Thyroid gland (tissue), 4 donors: ENCODE results near the gene OGFRL1. TPM values are rescaled to one million over a fixed set of nuclear protein-coding genes. Genes with fewer than 3 reads are reported as not detected.

Source experiments
- DNase-seq, 2 donors: peaks; one replicate each; pipeline ENCODE4 v3.0.0-alpha.2; 2019
- H3K27ac ChIP-seq, 3 donors: fragments of 200-600 bp; sonication (generic); 1 replicate in 2 of 3; 2 replicates in 1 of 3; pipeline ENCODE4 v1.5.1; 2016 to 2019; ENCODE audit warnings: mild to moderate bottlenecking in 1 of 3, moderate library complexity in 1 of 3
- H3K27me3 ChIP-seq: fragments of 200-600 bp; sonication (generic); one replicate; pipeline ENCODE4 v1.5.1; 2019
- H3K36me3 ChIP-seq, 2 donors: fragments of 200-600 bp; sonication (generic); one replicate each; pipeline ENCODE4 v1.5.1; 2016 to 2019
- H3K4me1 ChIP-seq, 2 donors: fragments of 200-600 bp; sonication (generic); one replicate each; pipeline ENCODE4 v1.5.1; 2017 to 2019
- H3K4me3 ChIP-seq, 3 donors: fragments of 200-600 bp; sonication (generic); replicated peaks in 1 of 3; 1 replicate in 2 of 3; 2 replicates in 1 of 3; pipeline ENCODE4 v1.5.1; 2016; ENCODE audit warnings: mild to moderate bottlenecking in 1 of 3
- H3K9me3 ChIP-seq: fragments of 200-600 bp; sonication (generic); one replicate; pipeline ENCODE4 v1.5.1; 2017
- POLR2A ChIP-seq, 2 donors: fragments of 450-650 bp; IDR thresholded peaks; one replicate each; pipeline ENCODE4 v1.6.1; 2017; ENCODE audit warnings: antibody characterized with exemption in 2 of 2, mild to moderate bottlenecking in 2 of 2, moderate library complexity in 1 of 2
- WGBS, 2 donors: methylation state at CpG; one replicate each; pipeline ENCODE4 v1.1.5; 2017; 5-methylcytosine and 5-hydroxymethylcytosine counted together
- intact Hi-C: fragments of 100-400 bp; cut with DNase I; formaldehyde crosslinking; loops from one replicate; pipeline ENCODE4 v1.15.1; 2023
- total RNA-seq, 4 donors: library from RNA; depleted of rRNA; stranded (reverse); fragments of >200 nt; gene quantifications; one replicate each; pipeline ENCODE4 v1.2.3, GENCODE V29; 2016
- TF ChIP-seq, protein P1 (sequence below), 6 experiments: fragments of 200-600 bp in 3 of 6; fragments of 450-650 bp in 3 of 6; sonication (generic) in 3 of 6; IDR thresholded peaks; one replicate each; pipeline ENCODE4 v1.5.1; 2016 to 2019; ENCODE audit warnings: antibody characterized with exemption in 6 of 6, mild to moderate bottlenecking in 2 of 6, inconsistent platforms in 1 of 6, moderate library complexity in 1 of 6

The OGFRL1 gene
- total RNA-seq, 4 donors from 2014 or later: 12.1 to 27.3 (median 18.0) TPM

DNA sequence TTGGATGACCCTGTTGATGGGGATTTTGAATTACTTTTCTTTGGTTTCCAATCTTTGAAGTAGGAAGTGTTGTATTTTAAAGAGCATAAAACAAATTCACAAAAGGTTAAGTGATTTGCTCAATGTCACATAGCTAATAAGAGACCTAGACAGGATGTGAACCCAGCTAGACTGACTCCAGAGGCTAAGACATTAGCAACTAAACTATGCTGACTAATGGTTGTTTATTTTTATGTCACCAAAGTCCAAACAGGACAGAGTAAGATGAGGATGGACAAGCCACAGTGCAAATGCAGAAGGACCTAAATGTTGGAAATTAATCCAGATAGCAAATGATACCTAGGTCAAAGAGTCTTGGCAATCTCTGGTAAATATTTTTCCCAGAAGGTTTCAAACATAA, 38.0 kb downstream of the OGFRL1 start:
- no peak overlapping the region for H3K4me3 ChIP-seq
- H3K9me3 ChIP-seq: no peaks in the 10 kb centered on the region
- no peak overlapping the region for H3K27ac ChIP-seq
- intact Hi-C loops: no loop called here
- no peak for DNase-seq
- no peaks in the 10 kb centered on the region for H3K36me3 ChIP-seq
- no peaks in the 10 kb centered on the region for H3K4me1 ChIP-seq
- H3K27me3 ChIP-seq: no peaks in the 10 kb centered on the region
- TF ChIP-seq, protein P1, sequence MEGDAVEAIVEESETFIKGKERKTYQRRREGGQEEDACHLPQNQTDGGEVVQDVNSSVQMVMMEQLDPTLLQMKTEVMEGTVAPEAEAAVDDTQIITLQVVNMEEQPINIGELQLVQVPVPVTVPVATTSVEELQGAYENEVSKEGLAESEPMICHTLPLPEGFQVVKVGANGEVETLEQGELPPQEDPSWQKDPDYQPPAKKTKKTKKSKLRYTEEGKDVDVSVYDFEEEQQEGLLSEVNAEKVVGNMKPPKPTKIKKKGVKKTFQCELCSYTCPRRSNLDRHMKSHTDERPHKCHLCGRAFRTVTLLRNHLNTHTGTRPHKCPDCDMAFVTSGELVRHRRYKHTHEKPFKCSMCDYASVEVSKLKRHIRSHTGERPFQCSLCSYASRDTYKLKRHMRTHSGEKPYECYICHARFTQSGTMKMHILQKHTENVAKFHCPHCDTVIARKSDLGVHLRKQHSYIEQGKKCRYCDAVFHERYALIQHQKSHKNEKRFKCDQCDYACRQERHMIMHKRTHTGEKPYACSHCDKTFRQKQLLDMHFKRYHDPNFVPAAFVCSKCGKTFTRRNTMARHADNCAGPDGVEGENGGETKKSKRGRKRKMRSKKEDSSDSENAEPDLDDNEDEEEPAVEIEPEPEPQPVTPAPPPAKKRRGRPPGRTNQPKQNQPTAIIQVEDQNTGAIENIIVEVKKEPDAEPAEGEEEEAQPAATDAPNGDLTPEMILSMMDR (IDR thresholded peaks at IDR 0.05): no peak
- TF ChIP-seq POLR2A (IDR thresholded peaks at IDR 0.05): no peak

DNA sequence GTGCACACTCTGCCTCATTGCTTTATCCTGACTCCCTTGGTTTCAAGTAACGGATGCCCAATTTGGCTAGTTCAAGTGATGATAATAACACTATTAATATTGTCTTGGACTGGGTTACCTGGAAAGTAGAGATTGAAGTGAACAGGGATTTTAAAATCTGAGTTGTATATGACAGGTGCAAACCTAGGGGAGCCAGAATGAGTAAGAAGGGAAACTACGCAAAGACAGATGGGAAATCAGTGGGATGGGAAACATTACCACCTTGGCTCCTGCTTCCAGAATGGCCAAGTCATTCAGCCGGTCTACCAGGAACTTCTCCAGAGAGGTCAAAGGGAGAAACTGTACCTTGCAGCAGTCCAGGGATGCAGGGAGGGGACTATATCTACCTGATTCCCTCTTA, 41.9 kb downstream of the OGFRL1 start:
- H3K9me3 ChIP-seq: no peaks in the 10 kb centered on the region
- DNase-seq: no peak
- H3K36me3 ChIP-seq: no peaks in the 10 kb centered on the region
- TF ChIP-seq, protein P1 (IDR thresholded peaks at IDR 0.05): no peak
- TF ChIP-seq POLR2A (IDR thresholded peaks at IDR 0.05): no peak
- 95 to 96% methylated on average over 3 of the region's 3 CpGs for WGBS, 2 donors
- no peaks in the 10 kb centered on the region for H3K27me3 ChIP-seq
- H3K4me3 ChIP-seq: no peak overlapping the region
- intact Hi-C loops: no loop called here
- no peak overlapping the region for H3K27ac ChIP-seq
- H3K4me1 ChIP-seq: no peaks in the 10 kb centered on the region

DNA sequence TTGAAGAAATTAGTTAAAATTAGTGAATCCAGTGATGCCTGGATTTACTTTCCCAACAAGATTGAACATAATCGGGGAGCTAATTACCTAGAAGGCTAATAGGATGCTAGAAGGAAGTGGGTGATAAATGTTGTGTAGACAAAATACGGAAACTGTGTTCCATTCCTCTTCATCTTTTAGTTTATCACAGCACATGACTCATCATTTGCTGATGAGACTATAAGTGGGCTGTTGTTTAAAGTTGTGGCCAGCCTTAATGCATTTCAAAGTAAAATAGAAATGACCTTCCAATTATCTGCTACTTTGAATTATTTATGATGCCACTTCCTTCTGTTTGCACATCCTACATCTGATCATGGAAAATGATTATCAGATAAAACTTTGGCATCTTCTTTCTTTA, 43.4 kb downstream of the OGFRL1 start:
- no peak for DNase-seq
- Histone ChIP-seq H3K27me3 (no peaks in the 10 kb centered on the region), H3K4me1 (no peaks in the 10 kb centered on the region), H3K4me3 (no peak overlapping the region), H3K36me3 (no peaks in the 10 kb centered on the region), H3K27ac (no peak overlapping the region), H3K9me3 (no peaks in the 10 kb centered on the region)
- TF ChIP-seq, protein P1 (IDR thresholded peaks at IDR 0.05): no peak
- no peak for TF ChIP-seq POLR2A (IDR thresholded peaks at IDR 0.05)
- 94 to 96% methylated on average over 2 of the region's 2 CpGs for WGBS, 2 donors
- intact Hi-C loops: no loop called here

DNA sequence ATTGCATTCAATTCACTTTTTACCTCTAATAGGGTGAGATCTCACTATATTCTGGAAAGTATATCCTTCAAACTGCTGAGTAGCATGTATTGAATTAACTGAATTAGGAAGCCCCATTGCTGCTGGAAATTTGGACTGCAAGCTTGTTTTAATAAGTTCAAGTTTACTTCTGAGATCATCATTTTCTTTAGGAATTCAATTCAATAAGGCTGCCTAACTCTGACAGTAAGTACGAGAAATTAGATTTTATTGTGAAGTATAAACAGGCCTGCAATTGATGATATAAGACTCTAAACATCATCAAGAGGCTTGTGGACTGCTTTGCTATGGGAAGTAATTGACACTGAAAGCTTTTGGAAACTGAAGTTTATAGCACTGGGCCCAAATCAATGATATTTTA, 44.4 kb downstream of the OGFRL1 start:
- Histone ChIP-seq H3K27me3 (no peaks in the 10 kb centered on the region), H3K36me3 (no peaks in the 10 kb centered on the region), H3K9me3 (no peaks in the 10 kb centered on the region), H3K4me1 (no peaks in the 10 kb centered on the region), H3K4me3 (no peak overlapping the region), H3K27ac (no peak overlapping the region)
- no peak for DNase-seq
- TF ChIP-seq, protein P1 (IDR thresholded peaks at IDR 0.05): no peak
- no peak for TF ChIP-seq POLR2A (IDR thresholded peaks at IDR 0.05)
- intact Hi-C loops: no loop called here
- WGBS, 2 donors: 94 to 98% methylated on average over 1 of the region's 1 CpG

DNA sequence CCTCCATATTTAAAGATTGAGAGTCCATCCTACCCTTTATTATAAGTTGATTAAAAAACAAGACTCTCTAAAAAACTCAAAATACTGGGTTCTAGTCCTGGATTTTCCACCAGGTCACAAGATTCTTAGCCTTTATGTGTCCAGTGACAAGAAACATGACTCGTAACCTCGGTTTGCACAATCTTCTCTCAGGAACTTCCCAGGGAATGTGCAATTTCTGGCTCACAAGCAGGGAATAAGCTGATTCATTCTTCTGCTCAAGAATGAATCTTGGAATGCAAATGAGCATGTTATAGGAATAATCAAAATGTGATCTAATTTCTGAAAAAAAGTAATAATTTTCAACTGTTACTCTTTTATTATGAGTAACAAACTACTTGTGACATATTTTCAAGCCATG, 45.1 kb downstream of the OGFRL1 start:
- intact Hi-C loops: no loop called here
- H3K36me3 ChIP-seq: no peaks in the 10 kb centered on the region
- 65 to 83% methylated on average over 2 of the region's 2 CpGs for WGBS, 2 donors
- no peak overlapping the region for H3K27ac ChIP-seq
- H3K27me3 ChIP-seq: no peaks in the 10 kb centered on the region
- TF ChIP-seq POLR2A (IDR thresholded peaks at IDR 0.05): no peak
- TF ChIP-seq, protein P1 (IDR thresholded peaks at IDR 0.05): no peak
- no peaks in the 10 kb centered on the region for H3K9me3 ChIP-seq
- H3K4me3 ChIP-seq: no peak overlapping the region
- no peak for DNase-seq
- H3K4me1 ChIP-seq: no peaks in the 10 kb centered on the region
